Activated CD4-positive, CD25-positive, alpha-beta regulatory T cell treated with anti-CD3 and anti-CD28 coated beads, Interleukin-2, amount 50 U/mL, for 24 hours (primary cell): Measurements from ENCODE around the gene CHD1.
A peak's percentile ranks its signal among the peaks of the same experiment; 100 is the strongest.
"Not testable (repeated sequence)": the region's sequence is repeated elsewhere in the genome, so short reads cannot be mapped to it uniquely, and the experiment has no call there.

Experiments used
- ATAC-seq, 2 donors: fragments of 150-1000 bp; cut with Tn5 transposase; one replicate each; pipeline ENCODE4 v1.10.0; 2021; ENCODE audit warnings: mild to moderate bottlenecking in 1 of 2, moderate library complexity in 1 of 2

Gene CHD1

DNA sequence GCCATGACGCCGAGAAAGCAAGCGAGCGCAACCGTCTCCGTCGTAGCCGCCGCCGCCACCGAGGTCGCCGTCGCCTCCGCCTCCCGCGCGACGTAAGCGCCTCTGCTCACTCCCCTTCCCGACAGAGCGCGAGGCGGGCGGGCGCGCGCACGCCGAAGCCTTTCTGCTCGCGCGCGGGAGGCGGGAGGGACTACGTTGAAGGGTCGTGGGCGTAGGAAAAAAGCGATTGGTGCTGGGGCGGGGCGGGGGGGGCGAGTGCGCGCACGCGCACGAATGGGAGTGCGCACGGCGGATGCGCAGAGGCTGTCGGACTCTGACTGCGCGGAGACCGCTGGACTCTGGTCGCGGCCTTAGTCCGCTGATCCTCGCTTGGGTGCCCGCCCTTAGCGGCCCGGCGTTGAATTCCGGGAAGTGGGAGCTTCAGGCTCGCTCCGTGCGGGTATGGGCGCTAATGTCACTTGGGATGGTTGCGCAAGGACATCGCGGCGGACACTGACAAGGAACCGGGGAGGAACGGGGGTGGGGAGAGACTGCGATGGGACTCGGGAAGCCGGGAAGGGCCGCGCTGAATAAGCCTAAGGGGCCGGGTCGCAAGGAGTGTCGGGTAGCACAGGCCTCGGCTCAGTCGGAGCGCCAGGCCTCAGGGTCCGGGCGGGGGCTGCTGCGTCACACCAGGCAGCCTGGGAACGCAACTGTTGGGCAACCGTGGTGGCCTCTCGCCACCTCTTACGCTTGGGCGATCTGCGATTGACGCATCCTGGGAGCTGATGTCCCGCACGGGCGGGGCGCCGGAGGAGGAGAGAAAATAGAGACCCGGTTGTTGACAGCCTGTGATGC is at the start of gene CHD1:
CHD1 (minus strand) TSS at position 135 of the 837 bp plus-strand sequence. CDS start 2,621 bp downstream, outside the sequence.
- ATAC-seq, result peak; percentile 77 to 78

DNA sequence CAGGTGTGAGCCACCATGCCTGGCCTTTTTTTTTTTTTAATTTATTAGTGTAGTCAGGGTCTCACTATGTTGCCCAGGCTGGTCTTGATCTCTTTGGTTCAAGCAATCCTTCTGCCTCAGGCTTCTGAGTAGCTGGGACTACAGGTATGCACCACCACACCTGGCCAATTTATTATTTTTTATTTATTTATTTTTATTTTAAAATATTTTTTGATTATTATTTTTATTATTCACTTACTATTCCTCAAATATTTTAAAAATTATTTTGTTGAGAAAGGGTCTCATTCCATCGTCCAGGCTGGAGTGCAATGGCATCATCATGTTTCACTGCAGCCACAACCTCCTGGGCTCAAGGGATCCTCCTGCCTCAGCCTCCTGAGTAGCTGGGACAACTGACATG is 49.7 kb upstream of the CHD1 start:
- ATAC-seq, result no peak

DNA sequence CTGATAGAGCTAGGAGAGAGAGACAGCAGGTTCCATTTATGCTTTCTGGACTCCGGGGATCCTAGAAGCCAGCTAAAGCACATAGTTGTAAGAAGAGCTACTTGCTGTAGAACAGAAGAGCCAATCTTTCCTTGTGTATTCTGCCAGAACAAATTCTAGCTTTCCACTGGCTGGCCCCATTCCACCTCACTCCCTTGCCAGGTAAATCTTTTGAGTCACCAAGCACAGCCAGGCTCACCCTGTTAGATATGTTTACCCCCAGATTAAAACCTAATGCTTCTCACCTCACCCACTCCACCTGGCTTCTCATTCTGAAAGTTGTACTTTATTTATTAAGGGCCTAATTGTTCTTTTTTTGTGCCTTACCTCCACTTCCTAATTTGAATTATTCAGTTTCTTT is 48.9 kb upstream of the CHD1 start:
- no peak for ATAC-seq

DNA sequence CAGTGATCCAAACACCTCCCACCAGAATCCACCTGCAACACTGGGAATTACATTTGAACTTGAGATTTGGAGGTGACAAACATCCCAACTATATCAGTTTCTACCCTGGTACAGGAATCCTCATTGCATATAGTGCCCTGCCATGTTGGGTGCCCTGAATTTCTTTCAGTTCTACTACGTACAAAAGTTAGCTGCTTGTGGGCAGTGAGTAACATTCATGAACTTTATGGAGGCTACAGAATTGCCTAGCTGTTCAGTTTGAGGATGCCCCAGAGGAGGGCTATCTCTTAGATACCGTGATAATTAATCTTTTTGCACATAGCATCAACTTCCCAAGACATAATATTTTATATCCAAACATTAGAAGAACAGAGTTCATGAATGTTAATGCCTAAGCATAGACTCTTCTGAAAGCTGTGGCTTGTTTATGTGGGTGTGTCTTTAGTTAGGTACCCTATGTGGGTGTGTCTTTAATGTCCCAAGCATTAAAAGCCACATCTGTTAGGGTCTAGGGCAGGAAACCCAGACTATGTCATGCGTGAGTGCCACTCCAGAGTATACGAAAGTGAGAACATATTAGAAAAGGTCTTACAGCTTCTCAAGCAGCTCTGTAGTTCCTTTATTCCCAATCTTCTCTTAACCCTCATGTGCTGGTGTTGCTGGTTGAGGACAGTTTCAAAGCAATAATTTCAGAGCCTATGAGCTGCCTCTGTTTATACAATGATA is 47.0 kb upstream of the CHD1 start:
- ATAC-seq, result no peak

DNA sequence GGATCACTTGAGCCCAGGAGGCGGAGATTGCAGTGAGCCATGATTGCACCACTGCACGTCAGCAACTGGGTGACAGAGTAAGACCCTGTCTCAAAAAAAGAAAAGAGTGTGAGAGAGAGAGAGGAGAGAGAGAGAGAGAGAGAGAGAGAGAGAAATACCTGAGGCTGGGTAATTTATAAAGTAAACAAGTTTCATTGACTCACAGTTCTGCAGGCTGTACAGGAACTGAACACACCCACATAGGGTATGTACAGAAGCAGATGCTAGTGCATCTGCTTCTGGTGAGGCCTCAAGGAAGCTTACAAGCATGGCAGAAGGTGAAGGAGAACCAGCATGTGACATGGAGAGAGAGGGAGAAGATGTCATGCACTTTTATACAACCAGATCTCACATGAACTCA is 46.4 kb upstream of the CHD1 start:
- ATAC-seq, result no peak

DNA sequence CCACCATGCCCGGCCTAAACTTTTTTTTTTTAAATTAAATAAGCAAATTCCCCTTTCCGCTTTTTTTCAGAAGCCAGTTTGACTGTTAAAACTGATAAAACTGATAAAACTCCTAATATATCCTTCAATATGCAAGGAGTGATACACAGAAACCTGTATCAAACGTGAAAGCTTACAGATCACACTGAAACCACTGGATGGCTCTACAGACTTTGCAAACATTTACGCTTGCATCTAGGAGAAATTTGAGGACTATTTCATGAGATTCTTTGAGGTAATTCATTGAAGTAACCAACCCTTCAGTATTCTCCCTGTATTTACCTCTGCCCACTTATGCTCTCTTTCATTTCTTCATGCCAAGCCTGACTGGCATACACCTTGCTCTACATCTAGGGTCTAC is 40.6 kb upstream of the CHD1 start:
- ATAC-seq, result no peak

DNA sequence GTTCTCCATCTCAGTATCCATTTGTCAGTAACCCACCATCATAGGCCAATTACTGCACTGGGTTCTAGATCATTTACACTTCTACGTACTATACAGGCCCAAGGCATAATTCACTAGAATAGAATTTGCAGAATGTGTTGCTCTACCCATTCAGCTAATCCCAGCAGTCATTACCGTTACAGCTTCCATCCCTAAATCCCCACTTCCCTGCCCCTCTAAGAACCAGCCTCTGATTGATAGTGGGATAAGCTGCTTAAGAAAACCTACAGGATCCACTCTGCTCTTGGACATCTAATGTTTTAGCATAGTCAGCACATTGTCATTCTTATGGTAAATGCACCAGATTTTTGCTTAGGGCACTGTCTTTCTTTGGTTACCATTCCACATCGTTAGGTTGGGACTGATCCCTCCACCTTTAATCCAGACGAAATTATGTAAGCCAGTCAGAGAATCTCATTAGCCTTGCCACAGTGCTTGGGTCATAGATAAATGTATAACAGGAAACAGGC is 39.3 kb upstream of the CHD1 start:
- ATAC-seq, result no peak

DNA sequence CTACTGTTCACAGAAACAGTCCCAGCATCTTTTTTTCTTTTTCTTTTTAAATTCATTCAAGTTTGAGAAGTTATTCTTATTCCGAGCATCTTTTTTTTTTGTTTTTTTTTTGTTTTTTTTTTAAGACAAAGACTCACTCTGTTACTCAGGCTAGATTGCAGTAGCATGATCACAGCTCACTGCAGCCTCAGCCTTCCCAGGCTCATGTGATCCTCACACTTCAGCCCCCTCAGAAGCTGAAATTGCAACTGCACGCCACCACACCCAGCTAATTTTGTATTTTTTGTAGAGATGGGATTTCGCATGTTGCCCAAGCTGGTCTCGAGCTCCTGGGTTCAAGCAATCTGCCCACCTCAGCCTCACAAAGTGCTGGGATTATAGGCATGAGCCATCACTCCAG is 36.4 kb upstream of the CHD1 start:
- ATAC-seq, result no peak

DNA sequence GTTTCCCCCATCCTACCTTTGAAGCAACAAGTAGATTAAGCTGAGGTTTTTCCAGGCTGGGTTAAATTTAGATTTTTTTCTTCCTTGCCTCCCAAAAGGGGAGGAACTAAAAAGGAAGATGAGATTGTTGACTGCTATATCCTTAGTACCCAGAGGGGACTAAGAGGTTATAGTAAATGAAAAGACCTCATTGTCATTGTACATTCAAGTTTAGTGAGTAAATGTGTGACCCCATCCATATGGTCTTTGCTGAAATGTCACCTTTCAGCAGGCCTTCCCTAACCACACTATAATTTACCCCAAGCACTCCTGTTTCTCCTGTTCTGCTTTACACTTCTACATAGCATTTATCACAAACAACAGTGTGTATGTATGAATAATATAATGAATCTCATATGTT is 35.8 kb upstream of the CHD1 start:
- no peak for ATAC-seq

DNA sequence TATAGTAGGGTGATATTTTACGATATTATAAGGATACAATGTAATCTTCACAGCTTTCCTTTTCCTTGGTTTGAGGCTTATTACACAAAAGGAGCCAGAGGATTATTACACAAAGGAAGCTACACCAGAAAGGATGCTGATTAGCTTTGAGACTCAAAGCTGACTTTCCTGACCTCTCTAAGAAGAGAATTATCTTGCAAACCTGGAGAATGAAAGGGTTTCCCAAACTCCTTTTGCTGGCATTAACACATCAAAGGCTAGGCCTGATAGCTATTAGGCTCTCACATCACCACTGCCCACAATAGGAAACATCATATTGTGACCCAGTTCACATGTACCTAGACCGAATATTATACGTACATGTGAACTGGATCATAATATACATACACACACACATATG is 34.2 kb upstream of the CHD1 start:
- ATAC-seq, result no peak

DNA sequence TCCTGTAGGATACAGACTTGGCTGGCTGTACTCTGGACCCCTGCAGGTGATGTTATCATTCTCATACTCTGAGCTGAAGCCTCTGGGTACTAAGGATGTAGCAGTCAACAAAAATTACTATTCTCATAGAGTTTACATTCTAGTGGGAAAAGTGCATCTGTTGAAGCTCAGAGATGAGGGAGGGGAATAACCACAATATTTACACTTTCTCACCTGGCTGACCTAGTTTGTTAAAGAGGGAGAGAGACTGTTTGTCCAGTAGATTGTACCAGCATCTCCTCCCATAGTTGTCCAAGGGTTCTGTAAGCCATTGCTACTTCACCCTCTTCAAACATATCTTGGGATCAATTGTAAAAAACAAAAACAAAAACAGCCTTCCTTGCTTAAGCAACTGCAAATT is 33.8 kb upstream of the CHD1 start:
- ATAC-seq, result no peak

DNA sequence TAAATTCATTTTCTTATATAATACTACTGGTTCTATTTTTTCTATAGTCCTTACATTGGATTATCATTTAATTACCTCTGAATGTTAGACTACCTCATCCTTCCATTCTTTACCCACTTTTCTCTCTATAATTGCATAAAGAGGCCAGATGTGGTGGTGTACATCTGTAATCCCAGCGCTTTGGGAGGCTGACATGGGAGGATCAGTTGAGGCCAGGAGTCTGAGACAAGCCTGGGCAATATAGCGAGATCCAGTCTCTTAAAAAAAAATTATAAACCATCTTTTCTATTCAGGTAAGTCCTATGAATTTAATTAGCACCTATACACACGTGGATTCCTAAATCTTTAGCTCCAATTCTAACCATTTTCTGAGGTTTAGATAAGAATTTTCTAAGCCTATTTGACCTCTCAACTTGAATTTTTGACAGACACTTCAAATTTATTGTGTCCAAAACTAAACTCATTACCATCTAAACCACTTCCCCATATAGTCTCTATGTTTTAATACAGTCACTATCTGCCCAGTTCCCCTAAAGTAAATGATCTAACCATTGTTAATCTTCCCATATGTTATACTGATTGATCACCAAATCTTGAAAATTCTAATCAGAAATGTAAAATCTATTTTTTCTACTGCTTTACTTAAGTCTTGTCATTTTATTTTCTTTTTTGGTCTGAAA is 33.0 kb upstream of the CHD1 start:
- no peak for ATAC-seq

DNA sequence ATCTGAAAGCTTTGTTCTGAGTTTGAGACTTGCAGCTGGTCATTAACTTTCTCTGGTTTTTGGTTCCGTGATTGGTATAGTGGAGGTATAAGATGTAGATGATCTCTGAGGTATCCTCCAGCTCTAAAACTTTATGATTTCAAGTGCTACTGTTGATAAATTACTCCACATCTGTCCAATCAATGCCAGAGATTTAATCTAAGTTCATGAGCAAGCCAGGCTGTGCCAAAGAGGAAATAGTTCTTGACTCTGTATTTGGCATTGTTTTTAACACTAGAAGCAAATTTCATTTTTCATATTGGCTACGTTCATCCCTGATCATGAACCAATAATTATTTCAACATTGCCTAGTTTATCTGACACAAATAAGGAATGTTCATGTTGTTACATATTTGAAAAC is 28.5 kb upstream of the CHD1 start:
- no peak for ATAC-seq

DNA sequence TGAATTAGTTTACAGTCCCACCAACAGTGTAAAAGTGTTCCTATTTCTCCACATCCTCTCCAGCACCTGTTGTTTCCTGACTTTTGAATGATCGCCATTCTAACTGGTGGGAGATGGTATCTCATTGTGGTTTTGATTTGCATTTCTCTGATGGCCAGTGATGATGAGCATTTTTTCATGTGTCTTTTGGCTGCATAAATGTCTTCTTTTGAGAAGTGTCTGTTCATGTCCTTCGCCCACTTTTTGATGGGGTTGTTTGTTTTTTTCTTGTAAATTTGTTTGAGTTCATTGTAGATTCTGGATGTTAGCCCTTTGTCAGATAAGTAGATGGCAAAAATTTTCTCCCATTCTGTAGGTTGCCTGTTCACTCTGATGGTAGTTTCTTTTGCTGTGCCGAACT is 27.1 kb upstream of the CHD1 start:
- ATAC-seq, result not testable (repeated sequence)

DNA sequence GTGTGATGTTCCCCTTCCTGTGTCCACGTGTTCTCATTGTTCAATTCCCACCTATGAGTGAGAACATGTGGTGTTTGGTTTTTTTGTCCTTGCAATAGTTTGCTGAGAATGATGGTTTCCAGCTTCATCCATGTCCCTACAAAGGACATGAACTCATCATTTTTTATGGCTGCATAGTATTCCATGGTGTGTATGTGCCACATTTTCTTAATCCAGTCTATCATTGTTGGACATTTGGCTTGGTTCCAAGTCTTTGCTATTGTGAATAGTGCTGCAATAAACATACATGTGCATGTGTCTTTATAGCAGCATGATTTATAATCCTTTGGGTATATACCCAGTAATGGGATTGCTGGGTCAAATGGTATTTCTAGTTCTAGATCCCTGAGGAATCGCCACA is 26.7 kb upstream of the CHD1 start:
- not testable (repeated sequence) for ATAC-seq

DNA sequence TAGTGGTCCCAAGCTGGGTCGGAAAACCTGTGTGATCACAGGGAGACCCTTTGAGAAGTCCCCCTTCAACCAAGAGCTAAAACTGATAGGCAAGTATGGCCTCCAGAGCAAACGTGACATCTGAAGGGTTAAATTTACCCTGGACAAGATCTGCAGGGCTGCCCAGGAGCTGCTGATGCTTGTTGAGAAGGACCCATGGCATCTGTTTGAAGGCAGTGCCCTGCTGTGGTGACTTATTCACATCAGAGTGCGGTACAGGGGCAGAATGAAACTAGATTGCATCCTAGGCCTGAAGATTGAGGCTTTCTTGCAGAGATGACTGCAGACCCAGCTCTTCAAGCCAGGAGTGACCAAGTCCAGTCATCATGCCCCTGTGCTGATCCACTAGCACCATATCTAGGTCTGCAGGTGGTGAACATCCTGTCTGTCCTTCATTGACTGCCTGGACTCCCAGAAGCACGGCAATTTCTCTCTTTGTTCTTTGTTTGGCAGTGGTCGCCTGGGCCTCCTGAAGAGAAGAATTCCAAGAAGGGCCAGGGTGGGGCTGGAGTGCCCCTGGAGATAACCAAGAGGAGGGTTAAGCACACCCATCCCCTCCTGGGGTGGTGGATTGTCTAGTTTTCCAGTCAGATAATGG is 25.7 kb upstream of the CHD1 start:
- ATAC-seq, result no peak

DNA sequence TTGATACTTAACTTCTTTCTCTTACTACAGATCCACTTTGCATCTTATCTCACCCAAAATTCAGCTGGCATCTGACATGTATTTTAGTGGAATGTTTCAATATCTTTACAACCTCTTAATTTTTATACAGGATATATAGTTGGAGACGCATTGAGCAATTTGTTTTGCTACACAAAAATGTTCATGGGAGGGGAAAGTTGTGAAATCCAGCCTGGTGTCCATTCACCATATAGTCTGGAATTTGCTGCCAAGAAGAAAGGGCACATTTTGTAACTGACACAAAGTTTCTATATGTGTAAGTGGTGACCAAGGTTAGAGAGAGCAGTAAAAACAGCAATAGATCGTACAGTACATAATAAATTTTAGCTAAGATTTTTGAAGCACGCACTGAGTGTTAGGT is 14.0 kb upstream of the CHD1 start:
- no peak for ATAC-seq

DNA sequence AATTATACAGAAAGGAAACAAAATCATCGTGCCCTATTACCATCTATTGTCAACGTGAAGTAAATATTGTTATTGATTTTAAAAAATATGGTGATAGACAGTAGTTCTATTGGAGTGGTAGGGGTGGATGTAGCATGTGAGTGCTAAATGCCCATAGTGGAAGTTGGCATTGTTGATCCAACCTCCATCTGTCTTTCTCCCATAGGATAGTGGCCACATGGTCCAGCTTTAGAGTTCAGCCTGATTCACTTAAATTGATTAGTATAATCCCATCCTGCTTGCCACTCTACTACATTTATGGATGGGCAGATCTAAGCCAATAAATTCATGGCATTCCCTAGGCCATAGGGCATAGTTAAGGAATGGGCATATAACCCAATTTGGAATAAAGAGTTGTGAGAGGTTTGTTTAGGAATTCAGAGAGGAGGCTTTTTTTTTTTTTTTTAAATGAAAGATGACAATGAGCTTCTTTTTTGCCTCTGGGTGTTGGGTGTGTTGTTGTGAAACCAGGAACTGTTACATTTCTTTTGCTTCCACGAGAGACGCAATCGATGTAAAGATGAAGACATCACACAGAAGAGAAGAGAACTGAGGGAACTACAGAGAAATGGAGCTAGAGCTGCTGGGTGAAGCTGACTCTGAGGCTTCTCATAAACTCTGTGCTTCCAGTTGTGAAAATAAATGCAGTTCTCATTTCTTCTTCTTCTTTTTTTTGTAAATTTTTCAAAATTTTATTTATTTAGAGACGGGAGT is 12.5 kb upstream of the CHD1 start:
- ATAC-seq, result no peak

DNA sequence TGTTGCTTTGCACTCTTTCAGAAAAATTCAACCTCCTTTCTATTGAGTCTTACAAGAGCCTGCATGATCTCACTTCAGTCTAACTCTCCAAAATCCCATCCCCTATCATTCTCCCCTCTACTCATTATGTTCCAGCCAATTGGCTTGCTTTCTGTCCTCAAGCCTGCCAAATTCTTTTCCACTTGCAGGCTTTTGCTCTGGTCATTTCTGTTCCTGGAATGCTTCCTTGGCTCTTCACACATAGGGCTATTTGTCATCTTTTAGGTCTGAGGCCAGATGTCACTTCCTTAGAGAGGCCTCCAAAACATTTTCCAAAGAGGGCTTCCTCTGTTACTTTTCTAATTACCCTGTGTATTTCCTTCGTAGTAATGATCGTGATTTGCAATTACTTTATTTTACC is 11.8 kb upstream of the CHD1 start:
- no peak for ATAC-seq

DNA sequence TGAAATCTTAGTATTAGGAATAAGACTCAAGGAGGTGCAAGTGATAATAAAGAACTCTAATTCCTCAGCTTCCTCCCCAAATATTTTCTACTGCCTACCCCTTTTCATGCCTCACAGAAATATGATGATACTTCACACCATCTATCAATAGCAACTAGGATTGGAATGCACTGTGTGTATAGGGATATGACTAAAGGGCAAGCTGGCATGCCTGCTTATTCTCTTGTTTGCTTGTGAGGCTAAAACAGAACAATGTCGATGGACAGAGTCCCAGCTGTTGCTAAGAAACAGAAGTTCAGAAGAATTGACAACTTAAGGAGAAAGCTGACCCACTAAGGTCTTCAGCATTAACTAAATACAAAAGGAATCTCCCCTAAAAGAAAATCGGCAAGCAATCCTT is 9.7 kb upstream of the CHD1 start:
- no peak for ATAC-seq

DNA sequence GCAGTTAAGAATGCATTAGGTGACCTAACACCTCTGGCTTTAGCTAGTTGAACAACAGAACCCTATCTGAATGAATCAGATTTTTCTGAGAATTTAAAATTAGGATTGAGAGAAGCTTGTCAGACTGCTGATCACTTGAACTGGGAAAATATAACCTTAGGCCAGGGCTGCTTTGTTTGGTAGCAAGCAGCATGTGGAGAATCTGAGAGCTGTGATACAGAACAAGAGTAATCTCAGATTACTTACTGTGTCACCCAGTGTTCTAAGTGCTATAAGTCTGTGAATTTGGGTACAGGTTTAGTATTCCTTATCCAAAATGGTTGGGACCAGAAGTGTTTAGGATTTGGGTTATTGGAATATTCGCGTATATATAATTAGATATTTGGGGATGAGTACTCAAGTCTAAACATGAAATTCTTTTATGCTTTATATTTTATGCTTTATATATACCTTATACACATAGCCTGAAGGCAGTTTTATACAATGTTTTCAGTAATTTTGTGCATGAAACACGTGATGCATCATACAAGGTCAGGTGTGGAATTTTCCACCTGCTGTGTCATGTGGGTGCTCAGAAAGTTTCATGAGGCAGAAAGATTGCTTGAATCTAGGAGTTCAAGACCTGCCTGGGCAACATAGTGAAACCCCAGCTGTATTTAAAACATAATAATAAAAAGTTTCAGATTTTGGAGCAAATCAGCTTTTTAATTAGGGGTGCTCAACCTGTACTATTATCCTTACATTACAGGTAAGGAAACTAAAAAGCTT is 8.3 kb upstream of the CHD1 start:
- ATAC-seq, result no peak

DNA sequence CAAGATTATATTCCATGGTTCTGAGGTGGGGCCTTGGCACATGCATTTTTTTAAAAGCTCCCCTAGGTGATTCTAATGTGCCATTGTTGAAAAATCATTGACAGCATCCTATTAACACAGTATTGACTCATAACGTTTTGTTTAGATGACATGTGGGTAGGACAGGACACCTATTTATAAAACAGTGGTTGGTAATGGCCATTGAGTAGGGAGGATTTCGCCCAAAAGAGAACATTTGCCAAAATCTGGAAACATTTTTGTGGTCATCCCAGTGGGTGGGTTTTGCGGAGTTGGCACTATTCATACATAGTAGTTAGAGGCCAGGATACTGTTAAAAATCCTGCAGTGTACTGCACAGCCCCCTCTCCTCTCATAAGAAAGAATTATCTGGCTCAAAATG is 6.4 kb upstream of the CHD1 start:
- no peak for ATAC-seq
